ENCODE results near the gene DCDC2B.
"Not testable (repeated sequence)": the region's sequence is repeated elsewhere in the genome, so short reads cannot be mapped to it uniquely, and the experiment has no call there.

DNA sequence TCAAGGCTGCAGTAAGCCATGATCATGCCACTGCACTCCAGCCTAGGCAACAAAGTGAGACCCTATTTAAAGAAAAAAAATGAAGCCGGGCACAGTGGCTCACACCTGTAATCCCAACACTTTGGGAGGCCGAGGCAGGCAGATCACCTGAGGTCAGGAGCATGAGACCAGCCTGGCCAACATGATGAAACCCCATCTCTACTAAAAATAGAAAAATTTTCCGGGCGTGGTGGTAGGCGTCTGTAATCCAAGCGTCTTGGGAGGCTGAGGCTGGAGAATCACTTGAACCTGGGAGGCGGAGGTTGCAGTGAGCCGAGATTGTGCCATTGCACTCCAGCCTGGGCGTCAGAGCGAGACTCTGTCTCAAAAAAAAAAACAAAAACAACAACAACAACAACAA, 43.3 kb upstream of the DCDC2B start:
- not testable (repeated sequence) for TF ChIP-seq EZH2phosphoT487 (IDR thresholded peaks at IDR 0.05; ENCODE audit: unreplicated experiment); EZH2 (IDR thresholded peaks at IDR 0.05; ENCODE audit: low read depth, unreplicated experiment); POLR2AphosphoS5 (IDR thresholded peaks at IDR 0.05; ENCODE audit: low read depth); NANOG (IDR thresholded peaks at IDR 0.05; ENCODE audit: borderline replicate concordance); ZNF331 (CRISPR knock-in tag; IDR thresholded peaks at IDR 0.05; ENCODE audit: low read depth); JUNB (IDR thresholded peaks at IDR 0.05; ENCODE audit: unreplicated experiment); ZNF114 (CRISPR knock-in tag; IDR thresholded peaks at IDR 0.05); STAT1 (IDR thresholded peaks at IDR 0.05; ENCODE audit: unreplicated experiment); CREB1 (CRISPR knock-in tag; IDR thresholded peaks at IDR 0.05; ENCODE audit: low read depth)
- TF ChIP-seq, protein P1, sequence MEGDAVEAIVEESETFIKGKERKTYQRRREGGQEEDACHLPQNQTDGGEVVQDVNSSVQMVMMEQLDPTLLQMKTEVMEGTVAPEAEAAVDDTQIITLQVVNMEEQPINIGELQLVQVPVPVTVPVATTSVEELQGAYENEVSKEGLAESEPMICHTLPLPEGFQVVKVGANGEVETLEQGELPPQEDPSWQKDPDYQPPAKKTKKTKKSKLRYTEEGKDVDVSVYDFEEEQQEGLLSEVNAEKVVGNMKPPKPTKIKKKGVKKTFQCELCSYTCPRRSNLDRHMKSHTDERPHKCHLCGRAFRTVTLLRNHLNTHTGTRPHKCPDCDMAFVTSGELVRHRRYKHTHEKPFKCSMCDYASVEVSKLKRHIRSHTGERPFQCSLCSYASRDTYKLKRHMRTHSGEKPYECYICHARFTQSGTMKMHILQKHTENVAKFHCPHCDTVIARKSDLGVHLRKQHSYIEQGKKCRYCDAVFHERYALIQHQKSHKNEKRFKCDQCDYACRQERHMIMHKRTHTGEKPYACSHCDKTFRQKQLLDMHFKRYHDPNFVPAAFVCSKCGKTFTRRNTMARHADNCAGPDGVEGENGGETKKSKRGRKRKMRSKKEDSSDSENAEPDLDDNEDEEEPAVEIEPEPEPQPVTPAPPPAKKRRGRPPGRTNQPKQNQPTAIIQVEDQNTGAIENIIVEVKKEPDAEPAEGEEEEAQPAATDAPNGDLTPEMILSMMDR (conservative IDR thresholded peaks at IDR 0.05; ENCODE audit: low read depth in 2 of 2), result not testable (repeated sequence)
- TF ChIP-seq, protein P2, sequence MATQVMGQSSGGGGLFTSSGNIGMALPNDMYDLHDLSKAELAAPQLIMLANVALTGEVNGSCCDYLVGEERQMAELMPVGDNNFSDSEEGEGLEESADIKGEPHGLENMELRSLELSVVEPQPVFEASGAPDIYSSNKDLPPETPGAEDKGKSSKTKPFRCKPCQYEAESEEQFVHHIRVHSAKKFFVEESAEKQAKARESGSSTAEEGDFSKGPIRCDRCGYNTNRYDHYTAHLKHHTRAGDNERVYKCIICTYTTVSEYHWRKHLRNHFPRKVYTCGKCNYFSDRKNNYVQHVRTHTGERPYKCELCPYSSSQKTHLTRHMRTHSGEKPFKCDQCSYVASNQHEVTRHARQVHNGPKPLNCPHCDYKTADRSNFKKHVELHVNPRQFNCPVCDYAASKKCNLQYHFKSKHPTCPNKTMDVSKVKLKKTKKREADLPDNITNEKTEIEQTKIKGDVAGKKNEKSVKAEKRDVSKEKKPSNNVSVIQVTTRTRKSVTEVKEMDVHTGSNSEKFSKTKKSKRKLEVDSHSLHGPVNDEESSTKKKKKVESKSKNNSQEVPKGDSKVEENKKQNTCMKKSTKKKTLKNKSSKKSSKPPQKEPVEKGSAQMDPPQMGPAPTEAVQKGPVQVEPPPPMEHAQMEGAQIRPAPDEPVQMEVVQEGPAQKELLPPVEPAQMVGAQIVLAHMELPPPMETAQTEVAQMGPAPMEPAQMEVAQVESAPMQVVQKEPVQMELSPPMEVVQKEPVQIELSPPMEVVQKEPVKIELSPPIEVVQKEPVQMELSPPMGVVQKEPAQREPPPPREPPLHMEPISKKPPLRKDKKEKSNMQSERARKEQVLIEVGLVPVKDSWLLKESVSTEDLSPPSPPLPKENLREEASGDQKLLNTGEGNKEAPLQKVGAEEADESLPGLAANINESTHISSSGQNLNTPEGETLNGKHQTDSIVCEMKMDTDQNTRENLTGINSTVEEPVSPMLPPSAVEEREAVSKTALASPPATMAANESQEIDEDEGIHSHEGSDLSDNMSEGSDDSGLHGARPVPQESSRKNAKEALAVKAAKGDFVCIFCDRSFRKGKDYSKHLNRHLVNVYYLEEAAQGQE (IDR thresholded peaks at IDR 0.05; ENCODE audit: unreplicated experiment), result not testable (repeated sequence)
- TF ChIP-seq, protein P3, sequence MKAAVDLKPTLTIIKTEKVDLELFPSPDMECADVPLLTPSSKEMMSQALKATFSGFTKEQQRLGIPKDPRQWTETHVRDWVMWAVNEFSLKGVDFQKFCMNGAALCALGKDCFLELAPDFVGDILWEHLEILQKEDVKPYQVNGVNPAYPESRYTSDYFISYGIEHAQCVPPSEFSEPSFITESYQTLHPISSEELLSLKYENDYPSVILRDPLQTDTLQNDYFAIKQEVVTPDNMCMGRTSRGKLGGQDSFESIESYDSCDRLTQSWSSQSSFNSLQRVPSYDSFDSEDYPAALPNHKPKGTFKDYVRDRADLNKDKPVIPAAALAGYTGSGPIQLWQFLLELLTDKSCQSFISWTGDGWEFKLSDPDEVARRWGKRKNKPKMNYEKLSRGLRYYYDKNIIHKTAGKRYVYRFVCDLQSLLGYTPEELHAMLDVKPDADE (IDR thresholded peaks at IDR 0.05), result not testable (repeated sequence)

Measured in GM23338 (cell line).